GM21367 (cell line): ENCODE data around the gene PLA2G7.
"Not testable (repeated sequence)": the region's sequence is repeated elsewhere in the genome, so short reads cannot be mapped to it uniquely, and the experiment has no call there.

Source experiments
- ATAC-seq: cut with Tn5 transposase; IDR thresholded peaks from one replicate; pipeline ENCODE4 v1.9.1; 2021; ENCODE audit not compliant: unreplicated experiment

PLA2G7 gene

GRCh38 chr6:46734867-46735719 is at the start of gene PLA2G7:
PLA2G7 (minus strand) TSS chr6:46735375; CDS start chr6:46722891, 12,484 bp downstream.
- ATAC-seq = no peak

- no peak for ATAC-seq
Measured at GRCh38 chr6:46784535-46784934, 49.4 kb upstream of the PLA2G7 start.

GRCh38 chr6:46781478-46782378 is 46.6 kb upstream of the PLA2G7 start:
- no peak for ATAC-seq

GRCh38 chr6:46777476-46778346 is 42.5 kb upstream of the PLA2G7 start:
- ATAC-seq = no peak

- ATAC-seq = no peak
Measured at GRCh38 chr6:46776070-46776712, 41.0 kb upstream of the PLA2G7 start.

GRCh38 chr6:46774736-46775135 is 39.6 kb upstream of the PLA2G7 start:
- not testable (repeated sequence) for ATAC-seq

- ATAC-seq = no peak
Measured at GRCh38 chr6:46773201-46773855, 38.2 kb upstream of the PLA2G7 start.

- no peak for ATAC-seq
Measured at GRCh38 chr6:46772762-46773161, 37.6 kb upstream of the PLA2G7 start.

- no peak for ATAC-seq
Measured at GRCh38 chr6:46772016-46772415, 36.8 kb upstream of the PLA2G7 start.

GRCh38 chr6:46764961-46765360 is 29.8 kb upstream of the PLA2G7 start:
- ATAC-seq = no peak

GRCh38 chr6:46764280-46764679 is 29.1 kb upstream of the PLA2G7 start:
- not testable (repeated sequence) for ATAC-seq

GRCh38 chr6:46763466-46763865 is 28.3 kb upstream of the PLA2G7 start:
- no peak for ATAC-seq

GRCh38 chr6:46760925-46761324 is 25.8 kb upstream of the PLA2G7 start:
- no peak for ATAC-seq

- no peak for ATAC-seq
Measured at GRCh38 chr6:46758960-46759753, 24.0 kb upstream of the PLA2G7 start.

- ATAC-seq = no peak
Measured at GRCh38 chr6:46757214-46757596, 22.0 kb upstream of the PLA2G7 start.

- no peak for ATAC-seq
Measured at GRCh38 chr6:46756469-46757213, 21.5 kb upstream of the PLA2G7 start.

- ATAC-seq = no peak
Measured at GRCh38 chr6:46755865-46756264, 20.7 kb upstream of the PLA2G7 start.

- ATAC-seq = no peak
Measured at GRCh38 chr6:46751658-46752057, 16.5 kb upstream of the PLA2G7 start.
